NB4 (cell line): Measurements from ENCODE around the gene CIAPIN1.

Experiments used
- DNase-seq: peaks from one replicate; pipeline ENCODE4 v3.0.0; 2010; ENCODE audit warnings: low read depth
- H3K4me3 ChIP-seq: one replicate; pipeline ENCODE4 v1.5.1; 2011; ENCODE audit warnings: mild to moderate bottlenecking, low read depth, low read length, moderate library complexity
- MYC ChIP-seq: IDR thresholded peaks from 2 replicates; pipeline ENCODE4 v1.6.1; 2011; ENCODE audit warnings: low read depth, low read length
- POLR2A ChIP-seq: IDR thresholded peaks from 2 replicates; pipeline ENCODE4 v1.6.1; 2011; ENCODE audit warnings: mild to moderate bottlenecking; ENCODE audit not compliant: insufficient read length; ENCODE audit errors: extremely low read depth
- TF ChIP-seq, protein P1 (sequence below): IDR thresholded peaks from 2 replicates; pipeline ENCODE4 v1.6.1; 2011; ENCODE audit warnings: low read depth, low read length
- TF ChIP-seq, protein P2 (sequence below): IDR thresholded peaks from one replicate; pipeline ENCODE4 v1.5.1; 2012; ENCODE audit warnings: low read depth, low read length

CIAPIN1 gene

DNA sequence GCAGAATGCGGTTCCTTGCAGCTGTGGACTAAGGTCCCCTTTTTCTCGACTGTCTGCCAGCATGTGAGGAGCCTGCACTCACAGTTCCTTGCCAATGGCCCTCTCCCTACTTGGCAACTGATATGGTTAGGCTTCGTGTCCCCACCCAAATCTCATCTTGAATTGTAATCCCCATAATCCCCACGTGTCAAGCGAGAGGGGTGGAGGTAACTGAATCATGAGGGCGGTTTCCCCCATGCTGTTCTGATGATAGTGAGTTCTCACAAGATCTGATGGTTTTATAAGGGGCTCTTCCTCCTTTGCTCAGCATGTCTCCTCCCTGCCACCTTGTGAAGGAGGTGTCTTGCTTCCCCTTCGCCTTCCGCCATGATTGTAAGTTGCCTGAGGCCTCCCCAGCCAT, 19.9 kb downstream of the CIAPIN1 start:
- TF ChIP-seq POLR2A: no peak
- no peak for TF ChIP-seq MYC
- TF ChIP-seq, protein P1, sequence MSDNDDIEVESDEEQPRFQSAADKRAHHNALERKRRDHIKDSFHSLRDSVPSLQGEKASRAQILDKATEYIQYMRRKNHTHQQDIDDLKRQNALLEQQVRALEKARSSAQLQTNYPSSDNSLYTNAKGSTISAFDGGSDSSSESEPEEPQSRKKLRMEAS: no peak
- TF ChIP-seq, protein P2, sequence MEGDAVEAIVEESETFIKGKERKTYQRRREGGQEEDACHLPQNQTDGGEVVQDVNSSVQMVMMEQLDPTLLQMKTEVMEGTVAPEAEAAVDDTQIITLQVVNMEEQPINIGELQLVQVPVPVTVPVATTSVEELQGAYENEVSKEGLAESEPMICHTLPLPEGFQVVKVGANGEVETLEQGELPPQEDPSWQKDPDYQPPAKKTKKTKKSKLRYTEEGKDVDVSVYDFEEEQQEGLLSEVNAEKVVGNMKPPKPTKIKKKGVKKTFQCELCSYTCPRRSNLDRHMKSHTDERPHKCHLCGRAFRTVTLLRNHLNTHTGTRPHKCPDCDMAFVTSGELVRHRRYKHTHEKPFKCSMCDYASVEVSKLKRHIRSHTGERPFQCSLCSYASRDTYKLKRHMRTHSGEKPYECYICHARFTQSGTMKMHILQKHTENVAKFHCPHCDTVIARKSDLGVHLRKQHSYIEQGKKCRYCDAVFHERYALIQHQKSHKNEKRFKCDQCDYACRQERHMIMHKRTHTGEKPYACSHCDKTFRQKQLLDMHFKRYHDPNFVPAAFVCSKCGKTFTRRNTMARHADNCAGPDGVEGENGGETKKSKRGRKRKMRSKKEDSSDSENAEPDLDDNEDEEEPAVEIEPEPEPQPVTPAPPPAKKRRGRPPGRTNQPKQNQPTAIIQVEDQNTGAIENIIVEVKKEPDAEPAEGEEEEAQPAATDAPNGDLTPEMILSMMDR: no peak
- DNase-seq: no peak
- no peak overlapping the region for H3K4me3 ChIP-seq

DNA sequence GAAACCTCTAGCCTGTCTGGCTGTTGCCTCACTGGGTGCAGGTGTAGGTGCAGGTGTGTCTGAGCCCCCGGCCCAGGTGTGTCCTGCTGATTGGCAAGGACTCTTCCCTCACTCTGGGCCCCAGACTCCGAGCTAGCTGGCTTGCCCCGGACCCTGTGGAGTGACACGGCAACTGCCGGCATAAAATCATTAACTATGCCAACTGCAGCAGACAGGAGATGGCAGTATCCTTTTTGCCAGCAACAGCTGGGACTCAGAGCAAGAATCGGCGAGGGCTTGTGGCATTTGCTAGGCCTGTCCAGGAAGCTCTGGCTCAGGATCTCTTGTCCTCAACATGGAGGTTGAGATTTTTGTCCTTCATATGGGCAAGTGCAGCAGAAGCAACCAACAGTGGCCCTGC, 20.8 kb downstream of the CIAPIN1 start:
- H3K4me3 ChIP-seq: no peak overlapping the region
- TF ChIP-seq POLR2A (no peak), MYC (no peak)
- TF ChIP-seq, protein P1: no peak
- TF ChIP-seq, protein P2: no peak
- DNase-seq: no peak

DNA sequence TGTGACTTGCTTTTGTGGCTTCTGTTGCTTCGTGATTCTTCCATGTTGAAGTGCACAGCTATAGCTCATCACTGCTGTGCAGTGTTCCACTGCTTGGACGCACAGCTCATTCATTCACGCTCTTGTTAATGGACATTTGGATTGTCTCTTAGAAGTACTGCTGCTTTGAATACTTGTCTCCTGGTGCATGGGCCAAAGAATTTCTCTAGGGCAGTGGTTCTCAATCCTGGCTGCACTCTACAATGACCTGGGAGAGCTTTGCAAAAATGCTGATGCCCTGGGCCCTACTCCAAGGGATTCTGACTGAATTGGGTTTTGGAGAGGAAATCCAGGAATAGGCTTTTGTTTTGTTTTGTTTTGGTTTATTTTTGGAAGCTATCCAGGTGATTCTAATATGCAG, 22.6 kb downstream of the CIAPIN1 start:
- TF ChIP-seq, protein P2: no peak
- TF ChIP-seq MYC (no peak), POLR2A (no peak)
- TF ChIP-seq, protein P1: no peak
- no peak overlapping the region for H3K4me3 ChIP-seq
- no peak for DNase-seq

DNA sequence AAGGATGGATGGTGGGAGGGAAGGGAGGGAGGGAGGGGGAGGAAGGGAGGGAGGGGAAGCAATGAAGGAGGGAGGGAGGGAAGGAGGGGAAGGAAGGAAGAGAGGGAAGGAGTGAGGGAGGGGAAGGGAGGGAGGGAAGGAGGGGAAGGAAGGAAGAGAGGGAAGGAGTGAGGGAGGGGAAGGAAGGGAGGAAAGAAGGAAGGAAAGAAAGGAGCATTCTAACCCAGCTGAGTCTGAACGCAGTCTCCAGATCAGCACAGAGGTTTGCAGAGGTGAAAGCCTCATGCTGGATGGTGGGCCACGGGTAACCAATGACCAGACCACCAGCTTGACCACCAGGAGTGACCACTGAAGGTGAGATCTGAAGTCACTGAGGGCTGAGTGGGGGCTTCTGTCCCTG, 24.0 kb downstream of the CIAPIN1 start:
- TF ChIP-seq MYC: no peak
- TF ChIP-seq POLR2A: no peak
- TF ChIP-seq, protein P2: no peak
- TF ChIP-seq, protein P1: no peak
- no peak overlapping the region for H3K4me3 ChIP-seq
- no peak for DNase-seq

DNA sequence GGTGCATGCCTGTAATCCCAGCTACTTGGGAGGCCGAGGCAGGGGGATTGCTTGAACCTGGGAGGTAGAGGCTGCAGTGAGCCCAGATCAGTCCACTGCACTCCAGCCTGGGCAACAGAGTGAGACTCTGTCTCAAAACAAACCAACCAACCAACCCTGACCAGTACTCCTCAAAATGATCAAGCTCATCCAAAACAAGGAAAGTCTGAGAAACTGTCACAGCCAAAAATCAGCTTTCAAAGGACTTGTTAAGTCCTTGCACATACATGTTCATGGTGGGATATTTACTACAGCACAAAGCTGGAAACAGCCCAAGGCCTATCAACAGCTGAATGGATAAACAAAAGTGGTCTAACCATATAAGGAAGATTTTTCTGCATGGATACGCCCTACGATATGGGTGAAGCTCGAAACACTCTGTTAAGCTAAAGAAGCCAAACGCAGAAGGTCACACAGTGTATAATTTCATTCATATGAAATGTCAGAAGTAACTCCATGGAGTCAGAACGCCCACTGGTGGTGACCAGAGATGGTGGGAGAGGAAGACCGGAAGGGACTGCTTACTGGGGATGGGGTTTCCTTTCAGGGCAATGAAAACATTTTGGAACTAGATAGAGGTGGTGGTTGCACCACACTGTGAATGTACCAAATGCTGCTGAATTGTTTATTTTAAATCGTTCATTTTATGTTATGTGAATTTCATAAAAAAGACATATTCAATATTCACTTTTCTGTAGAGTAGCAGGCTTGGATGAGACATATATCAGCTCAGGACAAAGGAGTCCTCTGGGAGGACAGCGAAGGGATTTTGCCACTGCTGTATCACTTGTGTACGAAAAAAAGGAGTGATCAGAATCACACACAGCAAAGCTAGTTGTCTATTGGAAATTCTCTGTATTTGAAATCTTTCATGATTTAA, 24.9 kb downstream of the CIAPIN1 start:
- TF ChIP-seq POLR2A: no peak
- TF ChIP-seq, protein P2: peak; percentile 82
- peak; percentile 68 for DNase-seq
- H3K4me3 ChIP-seq: no peak overlapping the region
